Aortic smooth muscle cell (primary cell): Measurements from ENCODE around the gene C11orf21. TPM values are rescaled to one million over a fixed set of nuclear protein-coding genes. Genes with fewer than 3 reads are reported as not detected.

Experiments used
- total RNA-seq: library from RNA; depleted of rRNA; stranded (reverse); fragments of >200 nt; gene quantifications from 2 replicates; pipeline ENCODE4 v1.2.3, GENCODE V29; 2014

Gene C11orf21
- not detected in 2 replicates for total RNA-seq

GRCh38 chr11:2301631-2302305, at the start of gene C11orf21, which contains the start of gene TSPAN32:
C11orf21 (minus strand) TSS chr11:2301918; CDS start chr11:2301808, 110 bp downstream.
TSPAN32 (plus strand) TSS chr11:2302013; CDS start chr11:2302150, 137 bp downstream.

GRCh38 chr11:2270322-2271076, 31.2 kb downstream of the C11orf21 start, which contains the start of gene ASCL2:
ASCL2 (minus strand) TSS chr11:2270588; CDS start chr11:2270332, 256 bp downstream.

Other genes starting within 250 kb of the C11orf21 start
- under 0.01 TPM in 1 of 2 replicates, not detected in the other for gene IGF2, start 162.5 kb downstream of the C11orf21 start, total RNA-seq
- gene INS, start 140.7 kb downstream of the C11orf21 start, total RNA-seq, result not detected in 2 replicates
- not detected in 2 replicates for gene TH, start 130.1 kb downstream of the C11orf21 start, total RNA-seq
- gene ASCL2, start 31.3 kb downstream of the C11orf21 start, total RNA-seq, result not detected in 2 replicates
- 0.25 and 0.26 TPM in 2 replicates for gene TSPAN32, start 95 bp upstream of the C11orf21 start, total RNA-seq
- 254 and 442 TPM in 2 replicates for gene CD81, start 75.4 kb upstream of the C11orf21 start, total RNA-seq
- 42.6 and 55.1 TPM in 2 replicates for gene TSSC4, start 98.8 kb upstream of the C11orf21 start, total RNA-seq
- not detected in 2 replicates for gene TRPM5, start 142.6 kb upstream of the C11orf21 start, total RNA-seq
- gene KCNQ1, start 143.1 kb upstream of the C11orf21 start, total RNA-seq, result not detected in 2 replicates